ENCODE data around the gene EID2. TPM values are rescaled to one million over a fixed set of nuclear protein-coding genes. Genes with fewer than 3 reads are reported as not detected.

EID2 gene
- total and polyA plus RNA-seq, 2 of the 8 experiments (the other 6 are each of a cell fraction or from before 2014, with no cell fraction given): 7.8 to 29.6 TPM

- no peak for TF ChIP-seq JUN (IDR thresholded peaks at IDR 0.05; ENCODE audit: low read depth, low read length)
Measured at GRCh38 chr19:39563408-39563807, 23.4 kb upstream of the EID2 start (continued).
